ENCODE measurements around the gene EPC1.

DNA sequence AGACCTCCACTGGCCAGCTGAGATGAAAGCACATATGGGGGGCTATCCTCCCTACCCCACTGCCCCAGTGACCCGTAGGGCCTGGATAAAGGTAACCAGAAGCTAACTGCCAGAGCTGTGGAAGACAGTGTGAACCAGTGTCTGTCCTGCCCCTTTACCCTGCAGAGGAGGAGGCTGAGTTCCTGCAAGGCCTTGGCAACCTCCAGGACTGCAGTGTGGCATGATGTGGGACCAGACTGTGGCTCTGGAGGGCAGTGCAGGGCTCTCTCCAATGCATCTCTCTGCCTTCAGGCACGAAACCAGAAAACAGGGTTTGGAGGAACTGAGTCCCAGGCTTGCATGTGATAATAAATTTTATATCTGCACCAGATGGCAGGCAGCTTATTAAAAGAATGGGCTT is 93.1 kb downstream of the EPC1 start:
- TF ChIP-seq, protein P1, sequence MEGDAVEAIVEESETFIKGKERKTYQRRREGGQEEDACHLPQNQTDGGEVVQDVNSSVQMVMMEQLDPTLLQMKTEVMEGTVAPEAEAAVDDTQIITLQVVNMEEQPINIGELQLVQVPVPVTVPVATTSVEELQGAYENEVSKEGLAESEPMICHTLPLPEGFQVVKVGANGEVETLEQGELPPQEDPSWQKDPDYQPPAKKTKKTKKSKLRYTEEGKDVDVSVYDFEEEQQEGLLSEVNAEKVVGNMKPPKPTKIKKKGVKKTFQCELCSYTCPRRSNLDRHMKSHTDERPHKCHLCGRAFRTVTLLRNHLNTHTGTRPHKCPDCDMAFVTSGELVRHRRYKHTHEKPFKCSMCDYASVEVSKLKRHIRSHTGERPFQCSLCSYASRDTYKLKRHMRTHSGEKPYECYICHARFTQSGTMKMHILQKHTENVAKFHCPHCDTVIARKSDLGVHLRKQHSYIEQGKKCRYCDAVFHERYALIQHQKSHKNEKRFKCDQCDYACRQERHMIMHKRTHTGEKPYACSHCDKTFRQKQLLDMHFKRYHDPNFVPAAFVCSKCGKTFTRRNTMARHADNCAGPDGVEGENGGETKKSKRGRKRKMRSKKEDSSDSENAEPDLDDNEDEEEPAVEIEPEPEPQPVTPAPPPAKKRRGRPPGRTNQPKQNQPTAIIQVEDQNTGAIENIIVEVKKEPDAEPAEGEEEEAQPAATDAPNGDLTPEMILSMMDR (conservative IDR thresholded peaks at IDR 0.05) = no peak
- TF ChIP-seq EZH2 (IDR thresholded peaks at IDR 0.05; ENCODE audit: low read depth) = no peak

All from PC-9 (cell line).